GM21576 (cell line): ENCODE results near the gene TUFT1.
"Not testable (repeated sequence)": the region's sequence is repeated elsewhere in the genome, so short reads cannot be mapped to it uniquely, and the experiment has no call there.

Experiments
- ATAC-seq: cut with Tn5 transposase; IDR thresholded peaks from one replicate; pipeline ENCODE4 v1.9.1; 2021; ENCODE audit warnings: mild to moderate bottlenecking, moderate library complexity; ENCODE audit not compliant: unreplicated experiment

Gene TUFT1

GRCh38 chr1:151511636-151512215 lies 28.4 kb upstream of the TUFT1 start:
- ATAC-seq = peak; percentile 15

GRCh38 chr1:151512326-151512725 lies 27.8 kb upstream of the TUFT1 start:
- ATAC-seq = no peak

GRCh38 chr1:151512801-151513625 lies 27.1 kb upstream of the TUFT1 start:
- ATAC-seq = no peak

- ATAC-seq = no peak
Measured at GRCh38 chr1:151513626-151514121, 26.4 kb upstream of the TUFT1 start.

- no peak for ATAC-seq
Measured at GRCh38 chr1:151514366-151514765, 25.7 kb upstream of the TUFT1 start.

- no peak for ATAC-seq
Measured at GRCh38 chr1:151515265-151515664, 24.8 kb upstream of the TUFT1 start.

- no peak for ATAC-seq
Measured at GRCh38 chr1:151516031-151516511, 24.0 kb upstream of the TUFT1 start.

GRCh38 chr1:151518431-151518830 lies 21.7 kb upstream of the TUFT1 start:
- ATAC-seq = no peak

- ATAC-seq = no peak
Measured at GRCh38 chr1:151518936-151519335, 21.2 kb upstream of the TUFT1 start.

GRCh38 chr1:151519667-151520066 lies 20.4 kb upstream of the TUFT1 start:
- no peak for ATAC-seq

- ATAC-seq = no peak
Measured at GRCh38 chr1:151520359-151520758, 19.8 kb upstream of the TUFT1 start.

GRCh38 chr1:151522427-151522826 lies 17.7 kb upstream of the TUFT1 start:
- not testable (repeated sequence) for ATAC-seq

GRCh38 chr1:151523326-151523725 lies 16.8 kb upstream of the TUFT1 start:
- no peak for ATAC-seq

- no peak for ATAC-seq
Measured at GRCh38 chr1:151524736-151525135, 15.4 kb upstream of the TUFT1 start.

- no peak for ATAC-seq
Measured at GRCh38 chr1:151526735-151527525, 13.2 kb upstream of the TUFT1 start.

- ATAC-seq = no peak
Measured at GRCh38 chr1:151529211-151529702, 10.9 kb upstream of the TUFT1 start.

- no peak for ATAC-seq
Measured at GRCh38 chr1:151529781-151530180, 10.3 kb upstream of the TUFT1 start.

GRCh38 chr1:151530461-151530860 lies 9.6 kb upstream of the TUFT1 start:
- no peak for ATAC-seq

- ATAC-seq = no peak
Measured at GRCh38 chr1:151533870-151534269, 6.2 kb upstream of the TUFT1 start.

GRCh38 chr1:151534662-151535278 lies 5.3 kb upstream of the TUFT1 start:
- ATAC-seq = peak; percentile 45
